Activated naive CD4-positive, alpha-beta T cell treated with anti-CD3 and anti-CD28 coated beads, Interleukin-2, amount 50 U/mL, for 16 hours (primary cell): ENCODE measurements around the gene RGP1.
A peak's percentile ranks its signal among the peaks of the same experiment; 100 is the strongest.

Experiments
- DNase-seq: peaks from one replicate; pipeline ENCODE4 v3.0.0-alpha.2; 2020

Gene RGP1

GRCh38 chr9:35745569-35745968 is 3.5 kb upstream of the RGP1 start:
- no peak for DNase-seq

- no peak for DNase-seq
Observed at GRCh38 chr9:35746583-35746982, 2.5 kb upstream of the RGP1 start.

- DNase-seq, result no peak
Observed at GRCh38 chr9:35748242-35748857, 737 bp upstream of the RGP1 start.

- DNase-seq, result peak; percentile 41
Observed at GRCh38 chr9:35749515-35750255, 598 bp downstream of the RGP1 start.

- DNase-seq, result no peak
Observed at GRCh38 chr9:35750256-35750531, 1.1 kb downstream of the RGP1 start.

GRCh38 chr9:35753466-35753865 is 4.4 kb downstream of the RGP1 start:
- DNase-seq, result no peak

GRCh38 chr9:35754264-35754663 is 5.2 kb downstream of the RGP1 start, which contains the start of gene MSMP:
TSS of gene MSMP (minus strand) at chr9:35754276. CDS start at chr9:35754129, 147 bp downstream.
- no peak for DNase-seq

- DNase-seq, result no peak
Observed at GRCh38 chr9:35755071-35755470, 6.0 kb downstream of the RGP1 start.

- DNase-seq, result peak; percentile 85
Observed at GRCh38 chr9:35756275-35757225, 7.5 kb downstream of the RGP1 start.

GRCh38 chr9:35757226-35757891 is 8.3 kb downstream of the RGP1 start:
- DNase-seq, result no peak

GRCh38 chr9:35757892-35758275 is 8.8 kb downstream of the RGP1 start:
- no peak for DNase-seq

- DNase-seq, result no peak
Observed at GRCh38 chr9:35758475-35759050, 9.5 kb downstream of the RGP1 start.

GRCh38 chr9:35759795-35760194 is 10.7 kb downstream of the RGP1 start:
- no peak for DNase-seq

- DNase-seq, result no peak
Observed at GRCh38 chr9:35760651-35761050, 11.6 kb downstream of the RGP1 start.

GRCh38 chr9:35763181-35763580 is 14.1 kb downstream of the RGP1 start:
- no peak for DNase-seq

- DNase-seq, result no peak
Observed at GRCh38 chr9:35763803-35764202, 14.7 kb downstream of the RGP1 start.

GRCh38 chr9:35766997-35767396 is 17.9 kb downstream of the RGP1 start:
- DNase-seq, result no peak

GRCh38 chr9:35767458-35767857 is 18.4 kb downstream of the RGP1 start:
- DNase-seq, result no peak

GRCh38 chr9:35769763-35770162 is 20.7 kb downstream of the RGP1 start:
- no peak for DNase-seq

- no peak for DNase-seq
Observed at GRCh38 chr9:35771075-35771433, 22.0 kb downstream of the RGP1 start.

GRCh38 chr9:35771534-35771933 is 22.4 kb downstream of the RGP1 start:
- no peak for DNase-seq

GRCh38 chr9:35771943-35772342 is 22.9 kb downstream of the RGP1 start:
- DNase-seq, result no peak
